ENCODE measurements around the gene VPREB3.

VPREB3 gene

DNA sequence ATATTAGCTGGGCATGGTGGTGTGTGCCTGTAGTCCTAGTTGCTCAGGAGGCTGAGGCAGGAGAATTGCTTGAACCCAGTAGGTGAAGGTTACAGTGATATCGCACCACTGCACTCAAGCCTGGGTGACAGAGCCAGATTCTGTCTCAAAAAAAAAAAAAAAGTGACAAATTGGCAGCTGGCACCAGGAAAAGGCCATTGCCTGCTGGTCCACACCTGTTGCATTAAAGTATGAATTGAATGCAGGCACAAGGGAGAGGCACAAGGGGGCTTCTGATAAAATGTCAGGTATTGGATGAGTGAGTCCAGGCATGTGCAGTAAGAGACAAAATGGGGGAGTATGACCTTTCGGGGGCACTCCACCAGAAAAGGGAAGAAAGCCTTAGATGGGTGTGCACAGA lies 31.5 kb downstream of the VPREB3 start:
- DNase-seq: no peak

DNA sequence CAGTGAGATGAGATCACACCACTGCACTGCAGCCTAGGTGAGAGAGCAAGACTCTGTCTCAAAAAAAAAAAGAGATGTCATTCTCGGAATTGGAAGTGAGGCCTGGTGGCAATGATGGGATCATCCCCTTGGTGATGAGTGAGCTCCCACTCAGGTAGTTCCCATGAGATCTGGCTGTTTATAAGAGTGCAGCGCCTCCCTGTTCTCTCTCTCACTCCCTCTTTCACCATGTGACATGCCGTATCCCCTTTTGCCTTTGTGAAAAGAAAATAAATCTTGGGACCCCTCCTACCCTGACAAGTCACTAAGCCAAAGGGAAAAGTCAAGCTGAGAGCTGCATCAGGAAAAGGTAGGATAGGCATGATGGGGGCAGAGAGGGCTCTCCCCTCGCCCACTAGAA lies 32.1 kb downstream of the VPREB3 start:
- no peak for DNase-seq

DNA sequence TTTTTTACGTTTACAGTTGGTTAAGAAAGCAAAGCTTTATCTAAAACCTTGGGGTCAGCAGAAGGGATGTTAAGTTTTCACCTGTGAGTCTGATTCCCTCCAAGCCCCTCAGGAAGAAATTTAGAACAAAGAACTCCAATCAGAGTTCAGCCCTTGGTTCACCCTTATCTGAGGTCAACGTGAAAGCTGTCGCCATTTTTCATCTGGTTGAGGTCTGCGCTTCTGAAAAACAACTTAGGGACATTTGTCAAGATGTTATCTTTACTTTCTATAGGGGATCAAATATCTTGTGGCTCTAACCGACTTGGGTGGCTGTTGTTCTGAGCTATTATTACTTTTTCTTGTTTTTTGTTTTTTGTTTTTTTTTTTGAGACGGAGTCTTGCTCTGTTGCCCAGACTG lies 33.4 kb downstream of the VPREB3 start:
- DNase-seq: no peak

DNA sequence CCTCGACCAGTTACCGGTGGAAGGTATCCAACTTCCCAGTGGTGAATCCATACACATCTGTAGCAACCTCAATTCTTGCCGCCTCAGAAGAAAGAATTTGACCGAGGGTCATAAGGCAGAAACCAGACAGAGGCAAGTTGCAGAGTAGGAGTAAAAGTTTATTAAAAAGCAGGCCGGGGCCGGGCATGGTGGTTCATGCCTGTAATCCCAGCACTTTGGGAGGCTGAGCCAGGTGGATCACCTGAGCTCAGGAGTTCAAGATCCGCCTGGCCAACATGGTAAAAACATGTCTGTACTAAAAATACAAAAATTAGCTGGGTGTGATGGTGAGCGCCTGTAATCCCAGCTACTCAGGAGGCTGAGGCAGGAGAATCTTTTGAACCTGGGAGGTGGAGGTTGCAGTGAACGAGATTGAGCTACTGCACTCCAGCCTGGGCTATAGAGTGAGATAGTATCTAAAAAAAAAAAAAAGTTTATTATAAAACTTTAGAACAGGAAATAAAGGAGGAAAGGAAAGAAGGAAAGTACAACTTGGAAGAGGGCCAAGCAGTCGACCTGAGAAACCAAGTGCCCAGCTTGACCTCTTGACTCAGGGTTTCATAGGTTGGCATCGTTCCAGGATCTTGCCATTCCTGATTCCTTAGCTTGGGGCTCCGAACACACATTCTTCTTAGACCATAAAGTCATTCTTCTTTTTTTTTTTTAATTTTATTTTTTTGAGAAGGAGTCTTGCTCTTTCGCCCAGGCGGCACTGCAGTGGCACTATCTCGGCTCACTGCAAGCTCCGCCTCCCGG lies 35.7 kb downstream of the VPREB3 start:
- no peak for DNase-seq

DNA sequence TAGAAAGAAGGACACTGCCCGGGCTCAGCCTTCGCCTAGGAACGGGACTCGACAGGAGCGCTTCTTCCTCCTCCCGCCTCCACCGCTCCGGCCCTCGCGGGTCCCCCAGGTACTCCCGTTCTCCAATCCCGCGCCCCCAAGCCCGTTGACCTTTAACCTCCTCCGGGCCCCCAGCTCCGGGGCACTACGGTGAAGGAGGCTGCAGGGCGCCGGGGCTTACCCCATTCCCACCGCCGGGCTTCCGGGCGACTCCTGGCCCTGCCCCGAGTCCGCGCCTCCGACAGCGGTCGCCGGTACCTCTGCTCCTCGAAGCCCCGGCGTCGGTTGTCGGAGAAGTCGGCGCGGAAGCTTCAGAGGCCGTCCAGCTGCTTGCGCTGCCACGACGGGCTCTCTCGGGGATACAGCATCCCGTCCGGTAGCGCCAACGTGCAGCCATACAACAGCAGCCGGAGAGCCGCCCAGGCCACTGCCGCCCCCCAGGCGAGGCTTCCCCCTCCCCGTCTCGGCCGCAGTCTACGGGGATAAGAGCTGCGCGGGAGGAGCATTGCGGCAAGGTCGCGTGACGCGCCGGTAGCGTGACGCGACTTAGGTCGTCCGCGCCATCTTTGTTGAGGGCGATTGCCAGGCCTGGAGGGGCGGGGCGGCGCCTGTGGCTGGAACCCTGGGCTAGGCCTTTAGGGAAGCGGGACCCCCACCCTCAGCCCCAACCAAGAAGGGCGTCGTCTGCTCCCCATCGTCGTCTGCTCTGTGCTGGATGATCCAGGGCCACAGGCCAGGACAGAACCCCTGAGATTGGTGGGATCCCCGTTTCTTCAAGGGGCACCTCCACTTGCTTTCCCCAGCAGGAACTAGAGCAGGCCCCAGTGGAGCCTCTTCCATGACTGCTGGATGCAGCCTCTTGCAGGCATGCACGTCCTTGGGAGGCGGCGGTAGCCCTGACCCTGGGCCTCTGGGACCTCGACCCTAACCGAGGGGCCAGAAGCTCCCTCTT lies 37.1 kb downstream of the VPREB3 start:
- DNase-seq: peak; percentile 61

DNA sequence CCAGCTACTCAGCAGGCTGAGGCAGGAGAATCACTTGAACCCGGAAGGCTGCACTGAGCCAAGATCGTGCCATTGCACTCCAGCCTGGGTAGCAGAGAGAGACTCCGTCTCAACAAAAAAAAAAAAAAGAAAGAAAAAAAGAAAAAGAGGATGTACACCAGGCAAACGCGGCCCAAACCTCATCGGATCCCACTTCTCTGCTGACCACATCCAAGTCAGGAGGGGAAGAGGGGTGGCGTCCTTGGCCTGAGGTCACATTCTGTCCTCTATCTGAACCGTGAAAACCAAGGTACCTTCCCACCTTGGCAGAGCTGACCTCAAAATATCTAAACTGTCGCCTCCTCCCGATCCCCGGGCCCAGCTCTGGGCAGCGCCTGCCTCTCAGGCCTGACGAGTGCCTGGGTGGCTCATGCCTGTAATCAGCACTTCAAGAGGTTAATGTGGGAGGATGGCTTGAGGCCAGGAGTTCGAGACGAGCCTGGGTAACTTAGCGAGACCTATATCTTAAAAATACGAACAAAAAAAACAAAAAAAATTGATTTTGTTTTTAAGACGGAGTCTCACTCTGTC lies 38.3 kb downstream of the VPREB3 start:
- no peak for DNase-seq

DNA sequence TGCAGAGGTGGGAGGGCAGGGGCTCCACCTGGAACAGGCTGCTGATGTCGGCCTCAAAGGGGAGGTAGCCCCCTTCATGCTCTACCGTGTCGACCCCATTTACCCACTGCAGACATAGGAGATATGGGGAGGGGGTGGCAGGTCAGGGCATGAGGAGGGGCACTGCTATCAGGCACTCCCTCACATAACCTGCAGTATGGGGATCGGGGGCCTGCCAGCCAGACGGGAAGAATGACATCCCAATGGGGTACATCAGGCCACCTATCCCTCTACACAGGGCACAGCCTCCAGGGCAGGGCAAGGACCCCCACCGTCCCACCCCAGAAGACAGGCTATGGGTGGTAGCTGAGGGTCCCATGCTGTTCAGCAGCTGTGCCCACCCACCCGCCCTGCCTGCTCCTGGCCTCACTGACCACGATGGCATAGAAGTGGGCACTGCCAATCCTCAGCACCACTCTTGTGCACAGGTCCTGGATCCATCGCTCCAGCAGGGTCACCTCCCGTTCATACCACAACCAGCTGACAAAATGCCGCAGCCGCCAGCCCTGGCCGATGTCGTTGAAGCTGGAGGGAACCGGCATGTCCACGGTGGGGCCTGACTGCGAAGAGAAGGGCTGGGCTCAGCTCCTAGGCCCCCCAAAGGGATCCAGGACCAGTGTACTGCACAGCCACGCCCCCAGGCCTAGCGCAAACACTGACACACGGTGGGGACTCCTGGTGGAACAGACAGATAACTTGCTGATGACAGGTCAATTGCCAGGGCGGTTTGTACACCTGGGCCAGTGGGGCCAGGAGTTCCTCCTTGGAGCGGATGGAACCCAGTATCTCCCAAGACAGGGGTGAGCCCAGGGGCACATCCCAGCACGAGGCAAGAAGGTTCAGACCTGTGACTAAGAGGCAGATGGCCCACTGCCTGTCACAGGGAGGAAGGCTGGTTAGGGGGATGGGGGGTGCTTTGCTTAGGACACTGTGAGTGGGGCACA lies 39.3 kb downstream of the VPREB3 start:
- no peak for DNase-seq

DNA sequence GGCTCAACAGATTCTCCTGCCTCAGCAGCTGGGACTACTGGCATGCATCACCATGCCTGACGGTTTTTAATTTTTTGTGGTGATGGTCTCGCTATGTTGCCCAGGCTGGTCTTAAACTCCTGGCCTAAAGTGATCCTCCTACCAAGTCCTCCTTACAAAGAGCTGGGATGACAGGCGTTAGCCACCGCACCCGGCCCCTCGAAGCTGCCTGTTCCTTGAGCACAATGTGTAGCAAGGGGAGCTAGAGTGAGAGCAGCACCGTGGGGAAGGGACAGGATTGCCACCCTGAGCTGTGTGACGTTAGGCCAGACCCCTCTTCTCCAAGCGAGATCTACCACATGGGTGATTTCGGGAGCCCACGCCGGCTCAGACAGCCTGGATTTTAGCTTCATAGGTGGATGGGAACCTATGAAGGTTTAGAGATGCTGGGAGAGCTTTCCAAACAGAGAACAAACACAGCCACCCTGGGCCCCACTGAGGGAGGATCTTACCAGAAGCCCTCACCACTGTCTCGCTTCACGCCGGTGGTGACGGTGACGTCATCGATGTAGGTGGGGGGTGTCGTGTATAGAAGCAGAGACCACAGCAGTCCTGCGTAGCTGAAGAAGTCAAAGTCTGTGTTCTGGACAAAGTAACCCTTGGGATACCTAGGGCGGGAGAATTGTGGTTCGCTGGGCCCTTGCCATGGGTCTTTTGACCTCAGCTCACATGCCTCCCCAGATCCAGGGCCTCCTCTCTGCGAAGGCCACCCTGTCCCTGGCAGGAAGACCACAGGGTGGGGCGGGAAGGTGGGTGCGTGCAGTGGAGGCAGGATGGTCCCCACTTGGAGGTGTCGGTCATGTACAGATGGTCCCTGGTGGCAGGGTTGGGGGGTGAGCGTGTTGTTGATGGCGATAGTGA lies 40.3 kb downstream of the VPREB3 start:
- no peak for DNase-seq

DNA sequence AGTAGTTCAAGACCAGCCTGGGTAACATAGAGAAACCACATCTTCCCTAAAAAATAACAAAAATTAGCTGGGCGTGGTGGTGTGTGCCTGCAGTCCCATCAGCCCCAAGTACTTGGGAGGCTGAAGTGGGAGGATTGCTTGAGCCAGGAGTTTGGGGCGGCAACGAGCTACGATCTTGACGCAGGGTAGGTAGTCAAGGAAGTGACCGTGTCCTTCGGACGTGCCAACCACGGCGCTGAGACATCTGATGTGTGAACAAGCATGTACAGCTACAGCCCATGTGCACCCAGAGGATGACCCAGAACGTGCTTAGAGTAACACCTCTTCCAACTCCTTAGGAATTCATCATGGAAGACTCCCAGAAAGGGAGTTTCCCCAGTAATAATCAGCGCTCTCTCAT lies 42.0 kb downstream of the VPREB3 start:
- DNase-seq: no peak

DNA sequence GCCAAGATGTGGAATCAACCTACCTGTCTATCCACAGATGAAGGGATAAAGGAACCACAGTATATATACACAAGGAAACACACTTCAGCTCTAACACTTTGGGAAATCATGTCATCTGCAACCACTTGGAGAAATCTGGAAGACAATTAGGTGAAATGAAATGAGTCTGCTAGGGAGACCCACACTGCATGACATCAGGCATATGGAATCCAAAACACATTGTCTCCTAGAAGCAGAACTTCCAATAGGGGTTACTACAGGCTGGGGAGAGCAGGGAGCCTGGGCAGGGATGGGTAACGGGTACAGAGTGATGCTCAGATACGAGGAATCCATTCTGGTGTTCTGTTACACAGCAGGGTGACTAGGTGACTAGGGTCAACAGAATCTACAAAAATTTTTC lies 45.1 kb downstream of the VPREB3 start:
- no peak for DNase-seq

DNA sequence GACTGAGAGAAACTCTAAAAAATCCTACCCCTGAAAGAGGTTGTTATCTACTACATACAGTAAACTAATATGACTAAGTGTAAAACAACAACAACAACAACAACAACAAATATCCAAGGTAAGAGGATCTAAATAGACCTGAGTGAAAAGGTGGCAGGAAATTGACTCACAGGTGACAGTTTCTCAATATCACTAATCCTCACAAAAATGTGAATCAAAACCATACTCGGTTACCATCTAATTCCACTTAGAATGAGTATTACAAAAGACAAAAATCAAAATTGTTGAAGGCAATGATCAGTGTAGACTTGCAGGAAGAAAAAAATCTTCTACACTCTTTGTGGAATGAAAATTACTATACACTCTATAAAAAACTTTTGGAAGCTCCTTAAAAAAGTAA lies 46.0 kb downstream of the VPREB3 start:
- DNase-seq: no peak

DNA sequence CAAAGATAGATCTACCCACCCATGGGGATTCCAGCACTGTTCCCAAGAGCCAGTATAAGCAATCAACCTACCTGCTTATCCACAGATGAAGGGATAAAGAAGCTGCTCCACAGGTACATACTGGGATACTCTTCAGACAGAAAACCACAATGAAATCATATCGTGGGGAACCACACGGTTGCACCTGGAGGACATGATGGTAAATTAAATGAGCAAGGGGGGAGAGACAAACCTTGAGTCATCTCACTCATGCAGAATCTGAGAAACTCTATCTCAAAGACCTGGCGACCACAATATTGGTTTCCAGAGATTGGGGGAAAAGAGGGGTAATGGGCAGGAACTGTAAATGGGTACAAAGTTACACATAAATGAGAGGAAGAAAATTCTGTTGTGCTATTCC lies 48.9 kb downstream of the VPREB3 start:
- no peak for DNase-seq

DNA sequence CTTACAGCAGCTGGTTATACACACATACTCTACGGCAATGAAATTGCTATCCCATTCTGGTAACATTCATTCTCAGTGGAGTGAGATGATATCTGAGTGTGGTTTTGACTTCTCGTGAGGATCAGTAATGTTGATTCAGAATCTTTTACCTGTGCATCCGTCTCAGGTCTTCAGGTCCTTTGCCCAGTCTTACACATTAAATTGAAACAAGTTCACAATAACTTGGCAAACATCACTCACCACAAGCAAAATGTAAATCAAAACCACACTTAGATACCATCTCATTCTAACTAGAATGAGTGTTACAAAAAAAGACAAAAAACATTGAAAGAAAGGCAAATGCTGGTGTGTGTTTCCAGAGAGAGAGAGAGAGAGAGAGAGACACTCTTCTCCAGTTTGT lies 49.4 kb downstream of the VPREB3 start:
- no peak for DNase-seq

DNA sequence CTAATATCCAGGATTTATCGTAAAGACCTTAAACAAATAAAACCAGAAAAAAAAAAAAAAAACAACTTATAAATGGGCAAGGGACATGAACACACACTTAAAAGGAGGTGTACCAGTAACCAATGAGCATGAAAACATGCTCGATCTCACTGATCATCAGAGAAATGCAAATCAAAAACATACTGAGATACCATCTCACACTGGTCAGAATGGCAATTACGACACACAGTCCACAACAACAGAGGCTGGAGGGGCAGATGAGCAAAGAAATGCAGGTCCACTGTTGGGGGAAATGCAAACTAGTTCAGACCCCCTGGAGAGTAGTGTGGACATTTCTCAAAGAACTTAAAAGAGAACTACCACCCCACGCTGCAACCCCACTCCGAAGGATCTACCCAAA lies 50.2 kb downstream of the VPREB3 start:
- no peak for DNase-seq
